ENCODE measurements around the gene MACROD2. TPM values are rescaled to one million over a fixed set of nuclear protein-coding genes. Genes with fewer than 3 reads are reported as not detected.
"Not testable (repeated sequence)": the region's sequence is repeated elsewhere in the genome, so short reads cannot be mapped to it uniquely, and the experiment has no call there.

The MACROD2 gene
- not detected in 2 replicates for total RNA-seq

DNA sequence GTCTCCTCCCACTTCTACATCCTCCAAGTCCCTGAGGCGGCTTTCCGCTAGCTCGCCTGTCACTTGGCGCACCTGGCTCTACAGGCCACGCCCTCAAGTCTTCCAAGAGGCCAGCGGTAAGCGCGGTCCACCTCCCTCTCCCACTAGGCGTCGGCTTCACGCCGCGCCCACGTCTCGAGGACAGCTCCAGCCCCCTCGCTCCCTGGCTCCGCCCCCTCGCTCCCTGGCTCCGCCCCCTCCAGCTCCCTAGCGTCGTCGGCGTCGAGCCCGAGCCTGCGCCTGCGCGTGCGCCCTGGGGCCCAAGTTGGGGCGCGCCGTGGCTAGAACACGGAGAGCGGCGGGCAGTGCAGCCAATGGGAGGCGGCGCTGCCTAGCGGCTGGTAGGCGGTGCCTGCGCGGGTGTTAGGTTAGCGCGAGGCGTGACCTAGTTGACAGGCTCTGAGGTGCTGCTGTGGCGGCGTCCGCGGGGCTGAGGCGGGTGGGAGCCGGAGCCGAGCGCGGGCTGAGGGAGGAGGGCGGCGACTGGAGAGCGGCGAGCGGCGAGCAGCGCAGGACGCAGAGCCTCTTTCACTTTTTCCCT is at the start of gene MACROD2:
Gene MACROD2, plus strand, starts transcription at position 431 of the 580 bp plus-strand sequence.
- intact Hi-C loops (cut with micrococcal nuclease) = no loop called here

DNA sequence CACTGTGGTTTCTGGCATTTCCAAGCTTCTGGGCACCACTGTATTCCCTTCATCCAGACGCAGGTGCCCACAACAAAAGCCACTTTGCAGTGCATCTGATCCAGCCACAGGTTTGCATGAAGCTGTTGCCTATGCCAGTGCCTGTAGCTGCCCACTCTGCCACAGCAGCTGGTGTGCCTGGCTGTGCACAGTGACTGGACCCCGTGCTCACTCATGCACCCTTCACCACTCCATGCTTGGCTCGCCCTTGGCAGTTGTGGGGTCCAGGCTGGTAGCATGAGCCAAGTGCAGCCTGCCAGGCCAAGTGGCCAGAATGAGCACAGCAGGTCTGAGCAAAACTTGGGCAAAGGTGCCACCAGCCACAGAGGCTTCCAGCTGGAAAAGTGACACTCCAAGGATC is 47.6 kb upstream of the MACROD2 start:
- intact Hi-C loops (cut with micrococcal nuclease) = no loop called here

DNA sequence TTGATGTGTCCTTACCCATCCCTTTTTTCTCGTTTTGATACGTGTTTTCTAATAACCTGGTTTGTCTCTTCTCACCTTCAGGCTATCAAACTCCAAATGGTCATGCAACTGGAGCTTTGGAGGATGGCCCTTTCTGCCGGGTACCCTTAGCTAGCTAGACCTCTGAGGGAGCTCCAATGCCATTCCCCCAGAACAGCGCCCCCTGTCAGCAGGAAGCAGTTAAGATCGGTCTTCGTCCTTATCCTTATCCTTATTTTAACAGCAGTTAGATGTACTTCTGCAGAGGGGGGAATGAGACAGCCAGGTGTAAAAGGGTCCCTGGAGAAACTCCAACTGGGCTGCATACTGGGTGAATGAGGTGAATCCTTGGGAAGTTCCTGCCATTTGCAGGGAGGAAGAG is 42.1 kb upstream of the MACROD2 start:
- intact Hi-C loops (cut with micrococcal nuclease) = no loop called here

DNA sequence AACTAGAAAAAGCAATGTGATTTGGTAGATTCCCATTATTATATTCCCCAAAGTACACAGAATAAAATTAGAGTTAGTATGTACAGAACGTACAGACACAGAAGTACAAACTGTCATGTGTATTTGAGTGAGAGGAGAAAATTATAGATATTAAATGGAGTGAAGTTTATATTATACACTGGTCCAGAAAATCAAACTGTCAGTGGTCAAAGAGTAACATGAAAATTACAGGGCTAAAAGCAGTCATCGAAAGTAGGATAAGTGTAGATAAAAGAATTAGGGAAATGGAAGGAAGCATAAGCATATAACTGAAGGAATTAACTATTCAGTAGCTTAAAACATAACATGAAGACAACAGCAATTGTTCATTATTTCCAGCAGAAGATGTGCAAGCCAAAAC is 35.2 kb upstream of the MACROD2 start:
- intact Hi-C loops (cut with micrococcal nuclease) = no loop called here

DNA sequence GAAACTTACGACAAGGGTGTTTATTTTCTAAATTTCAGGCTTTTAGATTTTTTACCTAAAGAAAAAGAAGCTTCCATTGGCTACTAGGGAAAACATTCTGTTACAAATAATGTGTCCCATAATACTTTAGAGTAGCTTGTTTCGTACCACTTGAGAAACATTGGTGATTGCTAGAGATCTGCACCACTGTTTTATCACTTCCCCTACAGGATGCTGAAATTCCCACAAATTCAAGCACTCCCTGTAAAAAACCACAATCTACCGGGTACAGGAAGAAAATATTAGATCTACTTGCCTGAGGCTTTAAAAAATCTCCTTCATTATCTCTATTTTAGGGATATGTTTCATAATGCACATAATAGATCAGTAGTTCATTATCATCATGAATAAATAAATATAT is 34.8 kb upstream of the MACROD2 start:
- intact Hi-C loops (cut with micrococcal nuclease) = no loop called here

DNA sequence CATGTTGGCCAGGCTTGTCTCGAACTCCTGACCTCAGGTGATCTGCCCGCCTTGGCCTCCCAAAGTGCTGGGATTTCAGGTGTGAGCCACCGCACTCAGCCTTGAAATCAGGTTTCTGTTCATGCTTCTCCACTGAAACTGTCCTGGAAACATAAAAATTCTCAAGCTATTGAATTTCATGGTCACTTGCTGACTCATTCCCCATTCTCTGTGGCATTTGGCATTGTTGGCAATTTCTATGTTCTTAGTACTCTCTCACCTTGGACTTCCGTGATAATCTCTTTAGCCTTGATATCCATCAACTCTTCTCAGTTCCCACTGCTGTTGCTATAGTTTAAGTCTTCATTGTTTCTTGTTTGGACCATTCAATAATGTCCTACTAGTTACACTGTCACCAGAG is 11.1 kb upstream of the MACROD2 start:
- intact Hi-C loops (cut with micrococcal nuclease) = no loop called here

DNA sequence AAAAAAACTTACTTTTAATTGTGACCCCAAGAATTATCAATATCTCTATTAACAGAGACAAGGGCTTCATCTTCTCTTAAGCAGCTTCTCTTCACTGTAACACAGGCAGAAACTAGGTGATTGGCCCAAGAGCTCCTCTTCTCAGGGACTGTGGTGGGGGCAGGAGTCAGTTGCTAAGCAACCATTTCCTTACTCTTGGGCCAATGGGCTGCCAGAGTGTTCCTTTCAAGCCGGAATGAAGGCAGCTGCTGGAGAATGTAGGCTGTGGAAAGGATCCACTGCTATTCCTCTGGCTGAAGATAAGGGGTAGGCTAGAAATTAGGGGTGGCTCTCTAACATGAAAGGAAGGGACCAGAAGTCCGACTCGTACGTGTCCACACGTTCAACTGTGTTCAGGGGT is 4.9 kb upstream of the MACROD2 start, which contains the start of gene SEL1L2:
Gene SEL1L2, minus strand, starts transcription at position 150 of the 400 bp plus-strand sequence. Its CDS starts 80 bp downstream, at position 70.
- intact Hi-C loops (cut with micrococcal nuclease) = no loop called here

DNA sequence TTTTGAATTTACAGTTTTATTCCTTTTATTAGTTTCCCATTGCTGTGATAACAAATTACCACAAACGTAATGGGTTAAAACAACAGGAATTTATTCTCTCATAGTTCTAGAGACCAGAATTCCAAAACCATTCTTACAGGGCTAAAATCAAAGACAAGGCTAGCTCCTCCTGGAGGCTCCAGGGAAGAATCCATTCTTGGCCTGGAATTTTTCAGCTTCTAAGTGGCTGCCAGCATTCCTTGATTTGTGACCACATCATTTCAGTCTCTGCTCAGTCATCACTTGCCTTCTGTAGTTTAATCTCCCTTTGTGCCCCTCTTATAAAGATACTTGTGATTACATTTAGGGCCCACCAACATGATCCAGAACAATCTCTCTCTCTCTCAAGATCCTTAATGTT is 4.0 kb upstream of the MACROD2 start:
- intact Hi-C loops (cut with micrococcal nuclease) = no loop called here

DNA sequence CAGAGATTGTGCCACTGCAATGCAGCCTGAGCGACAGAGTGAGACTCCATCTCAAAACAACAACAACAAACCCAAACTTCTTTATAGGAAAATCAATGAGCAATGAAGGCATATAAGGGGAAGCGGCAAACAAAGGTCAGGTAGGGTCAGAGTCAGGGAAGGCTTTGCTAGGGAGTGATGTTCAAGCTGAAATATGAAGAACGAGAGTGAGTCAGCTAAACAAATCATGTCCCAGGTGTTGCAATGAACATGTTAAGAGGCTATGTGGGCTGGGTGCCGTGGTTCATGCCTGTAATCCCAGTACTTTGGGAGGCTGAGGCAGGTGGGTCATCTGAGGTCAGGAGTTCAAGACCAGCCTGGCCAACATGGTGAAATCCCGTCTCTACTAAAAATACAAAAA is 3.4 kb upstream of the MACROD2 start:
- intact Hi-C loops (cut with micrococcal nuclease) = not testable (repeated sequence)

DNA sequence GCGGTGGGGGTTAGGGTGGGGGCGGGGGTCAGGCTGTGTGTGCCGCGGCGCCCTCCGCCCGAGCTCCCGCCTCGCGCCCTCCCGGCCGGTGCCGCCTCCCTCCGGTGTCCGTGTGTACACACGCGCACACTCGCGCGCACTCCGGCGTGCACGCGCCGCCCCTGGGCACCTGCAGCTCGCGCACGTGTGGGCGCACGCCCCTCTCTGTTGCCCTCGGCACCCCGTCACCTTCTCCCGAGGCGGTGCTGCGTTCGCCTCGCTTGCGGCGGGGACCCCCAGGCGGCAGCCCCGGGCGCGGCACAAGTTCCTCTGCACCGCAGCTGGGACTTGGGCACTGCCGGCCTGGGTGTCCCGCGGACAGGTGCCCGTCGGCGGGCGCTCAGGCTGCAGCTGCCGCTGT is 525 bp downstream of the MACROD2 start:
- intact Hi-C loops (cut with micrococcal nuclease) = no loop called here

DNA sequence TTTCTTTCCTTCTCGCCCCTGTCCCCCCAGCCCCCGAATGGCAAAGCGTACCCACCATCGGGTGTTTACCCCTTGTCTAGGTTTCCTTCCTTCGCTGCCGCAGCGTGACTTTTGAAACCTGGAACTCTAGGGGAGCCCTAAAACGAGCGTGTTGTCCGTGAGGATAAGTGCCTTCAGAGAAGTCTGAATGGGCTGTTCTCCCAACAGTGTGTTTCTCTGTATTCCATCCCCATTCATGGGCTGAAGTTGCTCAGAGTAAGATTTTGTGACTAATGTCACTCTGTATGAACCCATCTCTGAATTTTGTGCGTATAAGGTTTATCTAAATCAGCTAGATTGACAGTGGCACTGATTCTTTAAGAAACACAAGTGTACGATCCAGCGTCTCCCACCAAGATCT is 949 bp downstream of the MACROD2 start:
- intact Hi-C loops (cut with micrococcal nuclease) = no loop called here

DNA sequence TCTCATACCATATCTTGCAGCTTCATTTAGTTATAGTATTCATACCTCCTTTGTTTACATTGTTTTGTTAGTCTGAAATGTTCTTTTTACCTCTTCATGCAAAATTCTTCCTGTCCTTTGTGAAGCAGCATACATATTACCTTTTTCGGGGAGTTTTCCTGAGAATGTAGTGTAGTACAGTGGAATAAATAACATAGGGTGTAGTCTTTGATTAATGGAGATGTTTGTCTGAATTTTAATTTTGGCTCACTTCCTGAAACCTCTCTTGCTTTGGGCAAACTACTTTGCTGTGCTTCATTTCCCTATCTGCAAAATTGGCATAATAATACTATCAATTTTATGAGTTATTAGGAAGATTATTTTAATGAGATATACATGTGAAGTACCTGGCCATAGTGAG is 5.6 kb downstream of the MACROD2 start:
- intact Hi-C loops (cut with micrococcal nuclease) = no loop called here

DNA sequence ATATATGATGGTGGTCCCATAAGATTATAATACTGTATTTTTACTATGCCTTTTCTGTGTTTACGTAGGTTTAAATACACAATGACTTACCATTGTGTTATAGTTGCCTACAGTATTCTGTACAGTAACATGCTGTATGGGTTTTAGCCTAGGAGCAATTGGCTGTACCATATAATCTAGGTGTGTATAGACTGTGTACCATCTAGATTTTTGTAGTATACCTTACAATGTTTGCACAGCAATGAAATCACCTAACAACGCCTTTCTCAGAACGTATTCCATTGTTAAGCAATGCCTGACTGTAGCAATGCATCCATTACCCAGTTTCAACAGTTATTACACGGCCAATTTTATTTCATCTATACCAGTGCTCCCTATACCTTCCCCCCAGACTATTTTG is 10.7 kb downstream of the MACROD2 start:
- intact Hi-C loops (cut with micrococcal nuclease) = no loop called here

DNA sequence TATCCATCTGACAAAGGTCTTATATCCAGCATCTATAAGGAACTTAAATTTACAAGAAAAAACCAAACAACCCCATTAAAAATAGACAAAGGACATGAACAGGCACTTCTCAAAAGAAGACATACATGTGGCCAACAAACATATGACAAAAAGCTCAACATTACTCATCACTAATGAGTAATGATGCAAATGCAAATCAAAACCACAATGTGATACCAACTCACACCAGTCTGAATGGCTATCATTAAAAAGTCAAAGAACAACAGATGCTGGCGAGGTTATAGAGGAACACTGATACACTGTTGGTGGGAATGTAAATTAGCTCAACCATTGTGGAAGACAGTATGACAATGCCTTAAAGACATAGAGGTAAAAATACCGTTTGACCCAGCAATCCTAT is 13.9 kb downstream of the MACROD2 start:
- intact Hi-C loops (cut with micrococcal nuclease) = no loop called here

DNA sequence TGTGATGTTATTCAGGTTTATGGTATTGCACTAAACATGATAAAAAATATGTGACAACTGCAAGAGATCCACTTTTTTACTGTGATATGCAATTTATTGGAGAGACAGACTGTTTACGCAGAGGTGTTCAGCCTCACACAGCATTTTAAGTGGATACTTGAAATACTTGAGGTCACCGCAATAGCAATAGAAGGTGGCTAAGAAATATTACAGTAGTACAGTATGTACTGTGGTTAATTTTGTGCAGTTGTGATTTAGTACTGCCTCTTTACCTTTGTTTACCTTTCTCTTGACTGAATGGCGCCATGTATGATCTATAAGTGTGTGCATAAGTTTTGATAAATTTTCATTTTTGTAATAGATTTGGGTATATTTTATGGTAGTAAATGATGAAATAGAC is 17.4 kb downstream of the MACROD2 start:
- intact Hi-C loops (cut with micrococcal nuclease) = no loop called here

DNA sequence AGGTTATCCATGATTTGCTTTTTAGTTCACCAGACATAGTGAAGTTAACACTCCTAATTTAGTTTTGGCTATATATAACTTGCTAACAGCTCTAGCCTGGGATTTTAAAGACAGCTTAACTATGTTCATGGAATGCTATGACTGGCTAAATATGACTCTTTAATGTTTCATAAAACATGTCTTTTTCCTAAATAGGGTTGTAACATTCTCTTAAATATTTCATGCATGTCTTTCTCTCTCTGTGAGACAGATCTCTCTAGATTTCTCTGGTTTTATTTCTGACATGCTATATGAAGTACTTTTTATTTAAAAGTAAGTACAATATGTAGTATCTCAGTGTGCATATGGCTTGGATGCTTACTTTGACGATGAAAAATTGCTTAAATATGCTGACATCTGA is 35.7 kb downstream of the MACROD2 start:
- intact Hi-C loops (cut with micrococcal nuclease) = no loop called here

DNA sequence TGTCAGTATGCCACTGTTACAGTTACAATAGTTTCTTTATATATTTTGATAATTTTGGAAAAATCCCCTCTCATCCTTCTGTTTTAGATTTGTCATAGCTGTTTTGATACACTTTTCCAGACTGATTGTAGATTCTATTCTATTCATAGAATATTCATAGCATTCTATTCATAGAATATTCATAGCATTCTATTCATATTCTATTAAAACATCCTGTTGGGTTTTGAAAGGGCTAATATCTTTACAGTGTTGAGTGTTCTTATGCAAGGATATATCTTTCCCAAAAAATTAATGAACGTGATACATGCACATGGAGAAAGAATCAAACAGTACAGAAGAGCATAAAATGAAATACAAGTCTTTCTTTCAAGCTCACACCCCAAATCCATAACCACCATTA is 38.0 kb downstream of the MACROD2 start:
- intact Hi-C loops (cut with micrococcal nuclease) = no loop called here

DNA sequence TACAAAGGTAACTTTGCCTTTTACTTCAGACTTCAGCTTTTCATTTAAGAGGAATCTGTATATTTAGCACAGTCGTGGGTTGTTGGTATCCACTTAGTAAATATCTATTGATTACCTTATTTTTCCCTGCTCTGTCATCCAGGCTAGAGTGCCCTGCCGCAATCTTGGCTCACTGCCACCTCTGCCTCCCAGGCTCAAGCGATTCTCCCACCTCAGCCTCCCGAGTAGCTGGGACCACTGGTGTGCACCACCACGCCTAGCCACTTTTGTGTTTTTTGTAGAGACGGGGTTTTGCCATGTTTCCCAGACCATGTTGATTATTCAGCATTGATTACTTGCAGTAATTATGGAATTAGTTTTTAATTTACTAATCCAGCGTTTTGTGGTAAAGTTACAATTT is 41.3 kb downstream of the MACROD2 start:
- intact Hi-C loops (cut with micrococcal nuclease) = no loop called here

DNA sequence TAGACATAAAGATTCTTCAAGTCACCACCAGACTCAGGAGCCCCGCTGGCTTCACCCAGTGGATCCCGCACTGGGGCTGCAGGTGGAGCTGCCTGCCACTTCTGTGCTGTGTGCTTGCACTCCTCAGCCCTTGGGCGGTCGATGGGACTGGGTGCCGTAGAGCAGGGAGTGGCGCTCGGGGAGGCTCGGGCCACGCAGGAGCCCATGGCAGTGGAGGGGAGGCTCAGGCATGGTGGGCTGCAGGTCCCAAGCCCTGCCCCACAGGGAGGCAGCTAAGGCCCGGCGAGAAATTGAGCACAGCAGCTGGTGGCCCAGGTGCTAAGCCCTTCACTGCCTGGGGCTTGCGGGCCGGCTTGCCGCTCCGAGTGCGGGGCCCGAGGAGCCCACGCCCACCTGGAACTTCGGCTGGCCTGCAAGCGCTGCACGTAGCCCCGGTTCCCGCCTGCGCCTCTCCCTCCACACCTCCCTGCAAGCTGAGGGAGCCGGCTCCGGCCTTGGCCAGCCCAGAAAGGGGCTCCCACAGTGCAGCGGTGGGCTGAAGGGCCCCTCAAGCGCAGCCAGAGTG is 49.5 kb downstream of the MACROD2 start:
- intact Hi-C loops (cut with micrococcal nuclease) = not testable (repeated sequence)

DNA sequence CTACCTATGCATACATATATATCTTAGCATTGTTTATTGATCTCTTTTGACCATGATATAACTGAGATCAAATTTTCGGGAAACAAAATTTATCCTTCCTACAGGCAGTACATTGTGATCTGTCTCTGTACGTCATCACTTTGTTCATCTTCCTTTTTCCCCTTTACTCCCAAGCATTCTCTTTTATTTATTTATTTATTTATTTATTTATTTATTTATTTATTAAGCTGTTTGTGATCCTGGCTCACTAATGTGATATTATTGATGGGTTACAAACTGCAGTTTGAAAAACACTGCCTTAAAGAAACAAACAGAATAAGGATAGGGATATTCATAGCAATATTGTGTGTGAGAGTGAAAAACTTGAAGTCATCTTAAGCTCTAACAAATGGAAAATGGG is 51.2 kb downstream of the MACROD2 start:
- intact Hi-C loops (cut with micrococcal nuclease) = no loop called here

DNA sequence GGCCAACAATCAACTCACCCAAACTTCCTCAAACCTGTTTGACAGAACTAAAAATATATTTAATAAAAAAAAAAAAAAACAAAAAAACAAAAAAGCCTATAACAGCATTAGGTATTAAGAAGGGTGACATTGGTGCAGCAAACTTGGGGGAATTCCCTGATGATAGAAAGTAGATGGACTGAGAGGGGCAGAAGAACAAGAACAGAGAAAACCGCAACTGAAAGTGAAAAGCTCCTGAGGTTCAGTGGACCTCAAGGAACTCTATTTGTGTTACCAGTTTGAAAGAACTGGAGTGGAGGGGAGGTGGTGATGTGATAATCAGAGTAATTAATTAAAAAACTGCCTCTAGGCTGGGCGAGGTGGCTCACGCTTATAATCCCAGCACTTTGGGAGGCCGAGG is 53.8 kb downstream of the MACROD2 start:
- intact Hi-C loops (cut with micrococcal nuclease) = no loop called here

DNA sequence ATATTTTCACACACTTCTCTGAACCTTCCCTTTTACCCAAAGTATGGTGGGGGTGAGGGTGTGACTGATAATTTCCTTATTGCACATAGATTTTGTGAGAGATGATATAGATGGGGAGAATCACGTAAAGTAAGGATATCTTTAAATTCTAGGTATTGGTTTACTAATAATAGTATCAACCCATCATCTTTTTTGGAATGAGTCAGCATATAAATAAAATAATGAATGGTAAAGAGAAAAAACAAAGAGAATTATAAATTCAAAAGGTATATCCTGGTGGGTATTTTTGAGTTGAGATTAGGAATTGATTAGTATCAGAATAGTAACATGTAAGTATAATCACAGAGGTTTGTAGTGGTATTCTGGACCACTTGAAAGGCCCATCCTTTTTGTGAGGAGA is 56.1 kb downstream of the MACROD2 start:
- intact Hi-C loops (cut with micrococcal nuclease) = loop anchor here (10.0 kb wide), 1 partner anchor 1127 kb away; no protein-coding TSS in a partner anchor

DNA sequence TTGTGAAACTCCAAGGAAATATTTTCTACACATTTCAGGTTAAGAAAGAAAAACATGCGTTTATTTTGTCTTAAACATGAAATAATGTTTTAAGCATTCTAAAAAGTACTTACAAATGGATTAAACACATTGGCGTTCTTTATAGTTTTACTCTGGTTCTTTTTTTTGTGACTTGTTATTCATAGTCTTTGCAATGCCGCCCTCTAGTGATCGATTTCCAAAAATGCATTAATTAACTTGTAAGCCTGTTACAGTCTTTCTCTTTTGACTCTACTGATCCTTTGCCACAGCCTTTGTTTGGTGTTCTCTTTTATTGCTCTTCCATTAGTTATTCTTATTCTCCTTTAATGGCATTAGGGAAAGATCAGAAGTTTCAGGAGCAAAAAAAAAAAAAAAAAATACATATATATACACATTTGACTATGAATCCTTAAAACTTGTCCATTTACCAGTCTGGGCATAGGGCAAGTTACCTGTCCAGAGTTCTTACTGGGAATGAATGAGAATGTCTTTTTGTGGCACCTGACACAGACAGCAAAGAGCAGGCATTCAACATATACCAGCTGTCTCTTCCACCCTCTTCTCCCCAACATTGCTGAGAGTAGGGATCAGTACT is 59.9 kb downstream of the MACROD2 start:
- intact Hi-C loops (cut with micrococcal nuclease) = loop anchor here (1.0 to 10.0 kb wide), 3 partner anchors 235 to 1130 kb away; no protein-coding TSS in a partner anchor

Data from T-helper 1 cell treated with Interleukin-12 subunit alpha and Interleukin-12 subunit beta and Interleukin-4 antibody, amounts not matched to agents 30 ng/mL and 1 ng/mL, for 36 hours (primary cell).